GM12872 (cell line): ENCODE measurements around the gene TUBB.

Experiments used
- TF ChIP-seq, protein P1 (sequence below): IDR thresholded peaks from 3 replicates; pipeline ENCODE4 v1.5.1; 2011; ENCODE audit warnings: low read depth, mild to moderate bottlenecking, low read length, moderate library complexity; ENCODE audit not compliant: insufficient read depth

Gene TUBB

DNA sequence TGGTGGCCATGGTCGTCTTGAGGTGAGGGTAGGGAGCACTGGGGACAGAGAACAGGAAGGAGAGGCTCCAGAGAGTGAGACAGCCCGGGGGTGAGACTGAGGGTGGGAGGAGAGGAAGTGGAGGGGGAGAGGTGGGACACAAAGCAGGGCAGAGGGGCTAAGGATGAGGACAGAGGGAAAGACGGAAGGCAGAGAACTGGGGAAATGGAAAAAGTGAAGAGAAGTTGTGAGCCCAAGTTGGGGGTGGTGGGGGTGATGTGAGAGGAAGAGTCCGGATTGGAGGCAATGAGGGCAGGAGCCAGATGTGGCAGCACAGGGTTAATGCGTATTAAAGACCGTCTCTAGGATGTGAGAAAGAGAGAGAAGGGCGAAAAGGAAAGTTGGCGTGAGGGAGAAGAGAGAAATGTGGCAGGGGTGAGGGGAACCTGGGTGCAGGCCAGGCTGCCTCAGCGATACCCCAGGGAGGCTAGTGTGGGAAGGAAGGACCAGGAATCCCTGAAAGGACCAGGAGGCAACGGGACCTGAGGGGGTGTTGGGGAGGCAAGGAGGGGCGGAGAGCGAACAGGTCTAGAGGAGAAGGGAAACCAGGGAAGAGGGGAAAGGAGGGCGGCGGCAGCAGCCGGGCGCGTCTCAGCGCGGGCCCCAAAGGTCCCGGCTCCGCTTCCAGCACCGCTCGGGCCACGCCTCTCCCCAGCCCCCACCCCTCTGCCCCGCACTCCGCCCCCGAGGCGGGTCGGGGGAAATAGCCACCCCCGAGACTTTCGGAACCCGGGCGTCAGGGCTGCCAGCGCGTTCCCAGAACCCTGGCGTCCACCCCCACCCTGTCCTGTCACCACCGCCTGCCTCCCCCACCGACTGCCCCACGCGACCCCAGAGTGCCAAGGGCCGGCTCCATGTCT lies 33.9 kb upstream of the TUBB start, which contains the start of gene PPP1R18:
PPP1R18 (minus strand) TSS at position 637 of the 899 bp plus-strand sequence; CDS start at position 10, 627 bp downstream.
- TF ChIP-seq, protein P1, sequence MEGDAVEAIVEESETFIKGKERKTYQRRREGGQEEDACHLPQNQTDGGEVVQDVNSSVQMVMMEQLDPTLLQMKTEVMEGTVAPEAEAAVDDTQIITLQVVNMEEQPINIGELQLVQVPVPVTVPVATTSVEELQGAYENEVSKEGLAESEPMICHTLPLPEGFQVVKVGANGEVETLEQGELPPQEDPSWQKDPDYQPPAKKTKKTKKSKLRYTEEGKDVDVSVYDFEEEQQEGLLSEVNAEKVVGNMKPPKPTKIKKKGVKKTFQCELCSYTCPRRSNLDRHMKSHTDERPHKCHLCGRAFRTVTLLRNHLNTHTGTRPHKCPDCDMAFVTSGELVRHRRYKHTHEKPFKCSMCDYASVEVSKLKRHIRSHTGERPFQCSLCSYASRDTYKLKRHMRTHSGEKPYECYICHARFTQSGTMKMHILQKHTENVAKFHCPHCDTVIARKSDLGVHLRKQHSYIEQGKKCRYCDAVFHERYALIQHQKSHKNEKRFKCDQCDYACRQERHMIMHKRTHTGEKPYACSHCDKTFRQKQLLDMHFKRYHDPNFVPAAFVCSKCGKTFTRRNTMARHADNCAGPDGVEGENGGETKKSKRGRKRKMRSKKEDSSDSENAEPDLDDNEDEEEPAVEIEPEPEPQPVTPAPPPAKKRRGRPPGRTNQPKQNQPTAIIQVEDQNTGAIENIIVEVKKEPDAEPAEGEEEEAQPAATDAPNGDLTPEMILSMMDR = no peak

DNA sequence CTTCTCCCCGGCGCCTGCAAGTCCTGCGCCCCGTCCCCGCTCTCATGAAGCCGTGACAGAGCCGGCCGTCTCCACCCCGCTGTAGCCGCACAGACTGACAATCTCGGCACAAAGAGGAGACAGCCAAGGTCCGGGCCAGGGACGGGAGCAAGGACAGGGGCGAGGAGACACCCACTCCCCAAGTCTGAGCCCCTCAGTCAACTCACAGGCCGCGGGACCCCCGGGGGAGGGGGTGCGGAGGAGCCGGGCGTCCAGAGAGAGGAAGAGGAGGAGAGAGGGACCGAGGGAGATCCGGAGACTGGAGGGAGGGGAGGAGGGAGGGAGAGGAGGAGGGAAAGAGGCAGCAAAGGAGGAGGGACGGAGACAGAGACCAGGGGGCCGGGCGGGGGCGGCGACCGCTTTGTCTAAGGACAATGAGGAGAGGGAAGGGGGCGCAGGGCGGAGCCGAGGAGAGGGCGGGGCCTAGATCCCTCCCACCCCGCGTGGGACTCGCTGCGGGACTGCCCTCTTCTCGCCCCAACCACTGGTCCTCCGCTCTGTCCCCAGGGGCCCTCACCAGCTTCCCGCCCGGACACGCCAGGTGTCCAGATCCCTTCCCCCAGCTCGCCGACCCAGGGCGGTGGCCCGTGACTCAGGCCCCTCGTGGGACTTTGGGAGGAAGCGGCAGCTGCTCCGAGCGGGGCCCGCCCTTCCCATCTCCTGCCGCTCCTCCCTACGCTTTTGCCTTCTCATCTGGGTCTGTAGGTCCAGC lies 33.1 kb upstream of the TUBB start:
- TF ChIP-seq, protein P1 = no peak

DNA sequence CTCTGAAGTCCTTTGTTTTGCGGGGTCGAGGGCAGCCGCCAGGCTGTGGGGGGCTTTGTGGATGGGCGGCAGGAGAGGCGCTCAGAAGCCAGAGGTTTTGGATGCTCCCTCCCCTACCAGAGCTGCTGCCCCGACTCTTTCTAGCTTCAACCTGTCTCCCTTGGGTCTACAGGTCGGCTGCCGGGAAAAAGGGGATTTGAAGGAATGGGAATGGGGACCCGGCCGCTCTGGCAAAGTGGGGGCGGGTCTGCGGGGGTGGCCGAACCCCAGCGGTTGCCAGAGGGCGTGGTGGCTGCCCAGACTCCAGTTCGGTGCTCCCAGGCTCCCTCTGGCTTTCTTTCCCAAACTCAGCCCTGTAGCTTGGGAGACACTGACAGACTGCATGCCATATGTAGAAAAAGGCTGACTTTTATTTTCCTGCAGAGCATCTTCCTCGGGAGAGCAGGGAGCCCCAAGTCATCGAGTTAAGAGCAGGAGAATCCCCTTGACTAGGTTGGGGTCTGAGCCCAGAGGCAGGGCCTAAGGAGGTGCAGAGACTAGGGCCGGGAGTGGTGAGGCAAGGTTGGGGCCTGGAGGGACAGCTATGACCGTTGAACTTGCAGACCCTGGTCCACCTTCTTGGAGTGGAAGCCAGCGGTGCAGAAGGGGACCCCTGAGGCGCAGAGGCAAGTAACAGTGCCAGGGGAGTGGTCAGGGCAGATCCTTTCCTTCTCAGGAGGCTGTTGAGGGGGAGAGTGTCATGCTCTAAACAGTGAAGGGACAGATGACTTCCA lies 32.3 kb upstream of the TUBB start:
- TF ChIP-seq, protein P1 = no peak

DNA sequence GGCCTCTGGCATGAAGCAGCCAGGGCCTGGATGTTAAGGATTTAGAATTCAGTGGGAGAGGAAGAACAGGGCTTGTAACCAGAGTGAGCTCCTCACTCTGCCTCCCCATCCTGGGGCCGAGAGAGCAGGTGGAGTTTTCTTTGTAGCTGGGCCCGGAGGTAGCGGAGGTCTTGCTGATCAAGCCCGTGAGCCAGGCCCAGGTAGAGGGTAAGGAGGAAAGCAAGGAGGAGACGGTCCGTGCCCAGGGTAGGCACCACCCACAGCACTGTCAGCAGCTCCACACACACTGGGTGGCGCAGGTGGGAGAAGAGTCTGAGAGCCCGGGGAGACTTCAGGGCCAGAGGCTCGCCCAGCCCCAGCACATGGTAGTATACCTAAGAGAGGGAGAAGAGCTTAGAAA lies 31.6 kb upstream of the TUBB start:
- TF ChIP-seq, protein P1 = peak; percentile 25; the same call in 2 of the 3 replicates

DNA sequence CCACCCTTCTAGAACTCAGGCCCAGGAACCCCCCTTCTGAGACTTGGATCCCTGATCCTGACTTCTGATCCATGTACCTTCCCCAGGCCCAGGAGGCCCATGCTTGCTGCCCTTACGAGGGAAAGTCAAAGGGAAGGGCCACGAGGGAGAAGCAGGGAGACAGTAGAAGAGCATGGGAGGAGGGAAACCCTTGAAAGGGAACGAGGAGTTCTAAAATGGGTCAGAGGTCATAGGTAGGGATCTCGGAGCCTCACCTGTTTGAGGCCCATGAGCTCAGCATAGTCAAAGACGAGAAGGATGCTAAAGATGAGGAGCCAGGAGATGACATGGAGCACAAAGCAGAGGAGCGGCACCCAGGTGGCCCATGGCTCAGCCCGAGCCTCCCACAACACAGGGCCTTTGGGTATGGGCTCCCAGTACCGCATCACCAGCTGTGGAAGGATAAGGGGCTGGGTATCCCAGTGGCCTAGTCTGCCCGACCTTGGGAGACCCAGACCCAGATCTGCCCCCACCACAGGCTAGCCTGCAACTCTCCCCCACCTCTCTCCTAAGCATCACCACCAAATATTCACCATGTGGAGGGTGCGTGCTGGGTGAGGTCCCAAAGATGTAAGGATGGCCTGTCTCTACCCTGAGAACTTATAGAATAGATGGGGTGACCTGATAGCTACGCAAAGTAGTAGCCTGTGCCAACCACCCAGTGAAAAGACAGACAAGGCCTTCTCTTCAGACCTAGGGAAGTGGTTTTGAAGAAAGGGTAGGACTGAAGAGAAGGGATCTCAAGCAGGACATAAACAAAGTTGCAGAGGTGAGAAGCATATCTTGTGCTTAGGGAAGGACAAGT lies 30.9 kb upstream of the TUBB start:
- TF ChIP-seq, protein P1 = no peak

DNA sequence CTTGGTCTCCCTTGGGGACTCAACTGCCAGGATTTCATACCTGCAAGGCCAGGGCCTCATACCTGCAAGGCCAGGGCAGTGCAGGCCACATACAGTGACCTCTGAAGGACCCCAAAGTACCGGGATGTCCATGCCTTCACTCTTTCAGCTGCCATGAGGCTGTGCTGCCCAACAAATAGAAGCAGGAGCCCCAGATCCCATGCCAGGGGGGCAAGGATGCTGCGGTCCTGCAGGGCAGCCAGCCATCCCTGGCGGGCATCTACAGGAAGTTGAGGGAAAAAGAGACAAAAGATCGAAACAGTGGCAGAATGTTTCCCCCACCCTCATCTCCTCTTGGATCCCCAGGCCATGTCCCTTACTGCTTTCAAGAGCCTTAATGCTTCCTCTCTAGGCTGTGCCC lies 30.2 kb upstream of the TUBB start:
- TF ChIP-seq, protein P1 = no peak
